Coronary artery (tissue), 2 donors: ENCODE results near the gene DOC2A.

Source experiments
- DNase-seq: peaks from one replicate; pipeline ENCODE4 v3.0.0-alpha.2; 2017; ENCODE audit warnings: low spot score
- H3K27ac ChIP-seq, 2 donors: fragments of 200-600 bp; sonication (generic); one replicate each; pipeline ENCODE4 v1.5.1; 2016 to 2019
- H3K4me3 ChIP-seq: fragments of 200-600 bp; sonication (generic); 2 replicates; pipeline ENCODE4 v1.5.1; 2016; ENCODE audit warnings: mild to moderate bottlenecking, moderate library complexity
- CTCF ChIP-seq: fragments of 200-600 bp; sonication (generic); IDR thresholded peaks from one replicate; pipeline ENCODE4 v1.5.1; 2019; ENCODE audit warnings: antibody characterized with exemption

Gene DOC2A

GRCh38 chr16:30027588-30028437 lies 17.0 kb upstream of the DOC2A start:
- no peak for TF ChIP-seq CTCF
- Histone ChIP-seq H3K4me3 (no peak overlapping the region), H3K27ac (no peak overlapping the region)
- no peak for DNase-seq

GRCh38 chr16:30026449-30026848 lies 15.6 kb upstream of the DOC2A start:
- TF ChIP-seq CTCF: no peak
- Histone ChIP-seq H3K4me3 (no peak overlapping the region), H3K27ac (no peak overlapping the region)
- DNase-seq: no peak

GRCh38 chr16:30025574-30025973 lies 14.7 kb upstream of the DOC2A start:
- Histone ChIP-seq H3K27ac (no peak overlapping the region), H3K4me3 (no peak overlapping the region)
- no peak for TF ChIP-seq CTCF
- no peak for DNase-seq

GRCh38 chr16:30025156-30025555 lies 14.3 kb upstream of the DOC2A start:
- Histone ChIP-seq H3K27ac (no peak overlapping the region), H3K4me3 (no peak overlapping the region)
- DNase-seq: no peak
- TF ChIP-seq CTCF: no peak

- Histone ChIP-seq H3K27ac (no peak overlapping the region), H3K4me3 (no peak overlapping the region)
- TF ChIP-seq CTCF: no peak
- no peak for DNase-seq
These were observed 13.6 kb upstream of the DOC2A start for GRCh38 chr16:30024451-30024850.

- Histone ChIP-seq H3K4me3 (no peak overlapping the region), H3K27ac (no peak overlapping the region)
- TF ChIP-seq CTCF: no peak
- no peak for DNase-seq
These were observed 12.8 kb upstream of the DOC2A start for GRCh38 chr16:30023586-30023985.

GRCh38 chr16:30022887-30023286 lies 12.1 kb upstream of the DOC2A start, which contains the start of gene C16orf92:
C16orf92 (plus strand) TSS chr16:30023198; CDS start chr16:30023341, 143 bp downstream.
- no peak for DNase-seq
- TF ChIP-seq CTCF: no peak
- no peak within 1 kb of the TSS for H3K4me3 ChIP-seq

More at GRCh38 chr16:30022887-30023286, 12.1 kb upstream of the DOC2A start, which contains the start of gene C16orf92:
- H3K27ac ChIP-seq: no peak within 1 kb of the TSS
